ENCODE measurements around the gene ADAMTSL3.

The ADAMTSL3 gene

GRCh38 chr15:83983634-83984458, 329.9 kb downstream of the ADAMTSL3 start:
- H3K4me3 ChIP-seq (ENCODE audit: low read depth, low read length), result peak overlapping the region; percentile 19
- peak; percentile 70 for DNase-seq (ENCODE audit: low read depth)
- TF ChIP-seq CTCF (IDR thresholded peaks at IDR 0.05; ENCODE audit: insufficient read depth, low read depth, low read length, missing control alignments), result no peak

GRCh38 chr15:83984601-83985000, 330.7 kb downstream of the ADAMTSL3 start:
- peak overlapping the region; percentile 19; the same call in 1 of the 2 replicates for H3K4me3 ChIP-seq (ENCODE audit: low read depth, low read length)
- DNase-seq (ENCODE audit: low read depth), result no peak
- no peak for TF ChIP-seq CTCF (IDR thresholded peaks at IDR 0.05; ENCODE audit: insufficient read depth, low read depth, low read length, missing control alignments)

GRCh38 chr15:83991163-83991562, 337.2 kb downstream of the ADAMTSL3 start:
- no peak for DNase-seq (ENCODE audit: low read depth)
- no peak overlapping the region for H3K4me3 ChIP-seq (ENCODE audit: low read depth, low read length)
- no peak for TF ChIP-seq CTCF (IDR thresholded peaks at IDR 0.05; ENCODE audit: insufficient read depth, low read depth, low read length, missing control alignments)

- peak; percentile 74 for DNase-seq (ENCODE audit: low read depth)
These were observed 338.6 kb downstream of the ADAMTSL3 start for GRCh38 chr15:83992324-83993031.

GRCh38 chr15:83993591-83993990, 339.7 kb downstream of the ADAMTSL3 start:
- peak; percentile 15 for TF ChIP-seq CTCF (IDR thresholded peaks at IDR 0.05; ENCODE audit: insufficient read depth, low read depth, low read length, missing control alignments)
- peak; percentile 43 for DNase-seq (ENCODE audit: low read depth)
- H3K4me3 ChIP-seq (ENCODE audit: low read depth, low read length), result no peak overlapping the region

More at GRCh38 chr15:83992324-83993031, 338.6 kb downstream of the ADAMTSL3 start:
- no peak for TF ChIP-seq CTCF (IDR thresholded peaks at IDR 0.05; ENCODE audit: insufficient read depth, low read depth, low read length, missing control alignments)
- H3K4me3 ChIP-seq (ENCODE audit: low read depth, low read length), result no peak overlapping the region

- TF ChIP-seq CTCF (IDR thresholded peaks at IDR 0.05; ENCODE audit: insufficient read depth, low read depth, low read length, missing control alignments), result no peak
- DNase-seq (ENCODE audit: low read depth), result no peak
- H3K4me3 ChIP-seq (ENCODE audit: low read depth, low read length), result no peak overlapping the region
These were observed 344.6 kb downstream of the ADAMTSL3 start for GRCh38 chr15:83998486-83998885.
